ENCODE results near the gene MAST3.

DNA sequence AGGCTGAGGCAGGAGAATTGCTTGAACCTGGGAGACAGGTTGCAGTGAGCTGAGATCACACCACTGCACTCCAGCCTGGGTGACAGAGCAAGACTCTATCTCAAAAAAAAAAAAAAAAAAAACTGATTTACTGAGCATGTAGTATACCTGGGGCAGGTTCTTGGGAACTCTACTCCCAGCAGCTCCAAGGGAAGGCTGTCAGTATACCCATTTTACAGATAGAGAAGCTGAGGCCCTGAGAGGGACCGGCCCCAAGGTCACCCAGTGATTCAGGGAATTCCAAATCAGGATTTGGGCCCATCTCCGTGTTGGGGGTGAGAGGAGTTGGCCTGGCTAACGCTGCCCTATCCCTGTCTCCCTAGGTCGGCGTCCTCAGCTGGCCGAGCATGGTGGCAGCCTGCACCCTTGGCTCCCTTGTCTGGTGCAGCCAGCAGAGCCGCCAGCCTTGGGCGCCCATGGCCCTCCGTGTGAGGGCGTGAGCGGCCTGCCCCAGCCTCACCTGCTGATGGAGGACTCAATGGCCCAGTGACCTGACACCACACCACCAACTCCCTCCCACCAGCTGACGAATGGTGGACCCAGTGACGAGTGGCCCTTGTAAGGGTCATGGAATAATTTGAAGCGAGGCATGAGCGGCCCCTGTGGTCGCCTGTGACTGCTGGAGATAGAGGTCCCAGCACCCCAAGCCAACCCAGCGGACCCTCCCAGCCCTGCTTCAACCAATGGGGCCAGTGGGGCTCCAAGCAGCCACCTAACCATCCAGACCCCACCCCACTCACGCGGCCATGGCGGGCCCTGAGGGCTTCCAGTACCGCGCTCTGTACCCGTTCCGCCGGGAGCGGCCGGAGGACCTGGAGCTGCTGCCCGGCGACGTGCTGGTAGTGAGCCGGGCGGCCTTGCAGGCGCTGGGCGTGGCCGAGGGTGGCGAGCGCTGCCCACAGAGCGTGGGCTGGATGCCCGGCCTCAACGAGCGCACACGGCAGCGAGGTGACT is 57.8 kb downstream of the MAST3 start:
- TF ChIP-seq KLF10 (tag by site-specific recombination; IDR thresholded peaks at IDR 0.05) (no peak), ZNF24 (tag by site-specific recombination; IDR thresholded peaks at IDR 0.05) (no peak), ZNF510 (tag by site-specific recombination; IDR thresholded peaks at IDR 0.05; ENCODE audit: insufficient replicate concordance) (no peak), EGR2 (tag by site-specific recombination; IDR thresholded peaks at IDR 0.05; ENCODE audit: low read depth) (no peak), ZNF792 (tag by site-specific recombination; IDR thresholded peaks at IDR 0.05) (no peak), KLF16 (tag by site-specific recombination; IDR thresholded peaks at IDR 0.05) (no peak), ZNF843 (tag by site-specific recombination; IDR thresholded peaks at IDR 0.05) (no peak), ZNF133 (tag by site-specific recombination; IDR thresholded peaks at IDR 0.05) (no peak)
- TF ChIP-seq, protein P1, sequence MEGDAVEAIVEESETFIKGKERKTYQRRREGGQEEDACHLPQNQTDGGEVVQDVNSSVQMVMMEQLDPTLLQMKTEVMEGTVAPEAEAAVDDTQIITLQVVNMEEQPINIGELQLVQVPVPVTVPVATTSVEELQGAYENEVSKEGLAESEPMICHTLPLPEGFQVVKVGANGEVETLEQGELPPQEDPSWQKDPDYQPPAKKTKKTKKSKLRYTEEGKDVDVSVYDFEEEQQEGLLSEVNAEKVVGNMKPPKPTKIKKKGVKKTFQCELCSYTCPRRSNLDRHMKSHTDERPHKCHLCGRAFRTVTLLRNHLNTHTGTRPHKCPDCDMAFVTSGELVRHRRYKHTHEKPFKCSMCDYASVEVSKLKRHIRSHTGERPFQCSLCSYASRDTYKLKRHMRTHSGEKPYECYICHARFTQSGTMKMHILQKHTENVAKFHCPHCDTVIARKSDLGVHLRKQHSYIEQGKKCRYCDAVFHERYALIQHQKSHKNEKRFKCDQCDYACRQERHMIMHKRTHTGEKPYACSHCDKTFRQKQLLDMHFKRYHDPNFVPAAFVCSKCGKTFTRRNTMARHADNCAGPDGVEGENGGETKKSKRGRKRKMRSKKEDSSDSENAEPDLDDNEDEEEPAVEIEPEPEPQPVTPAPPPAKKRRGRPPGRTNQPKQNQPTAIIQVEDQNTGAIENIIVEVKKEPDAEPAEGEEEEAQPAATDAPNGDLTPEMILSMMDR (tag by site-specific recombination; IDR thresholded peaks at IDR 0.05): no peak

Measured in HEK293 (cell line).